SK-N-SH treated with all-trans-retinoic acid at 6 μM for 48 hours (cell line): ENCODE measurements around the gene SPATA45.
A peak's percentile ranks its signal among the peaks of the same experiment; 100 is the strongest.

ENCODE experiments used
- BACH2 ChIP-seq: fragments of 250-450 bp; sonication (Bioruptor Pico); IDR thresholded peaks from 2 replicates; pipeline ENCODE4 v1.9.0; 2021; ENCODE audit warnings: mild to moderate bottlenecking, borderline replicate concordance
- CSDC2 ChIP-seq: fragments of 250-450 bp; sonication (Bioruptor Pico); IDR thresholded peaks from 2 replicates; pipeline ENCODE4 v1.5.0; 2020; ENCODE audit warnings: mild to moderate bottlenecking, moderate library complexity
- CSRNP3 ChIP-seq: fragments of 250-450 bp; sonication (Bioruptor Pico); IDR thresholded peaks from 2 replicates; pipeline ENCODE4 v1.5.1; 2021; ENCODE audit warnings: mild to moderate bottlenecking, moderate library complexity
- ESRRG ChIP-seq: fragments of 250-450 bp; sonication (Bioruptor Pico); IDR thresholded peaks from 2 replicates; pipeline ENCODE4 v1.6.1; 2021; ENCODE audit warnings: mild to moderate bottlenecking
- ISL1 ChIP-seq: fragments of 250-450 bp; sonication (Bioruptor Pico); IDR thresholded peaks from 2 replicates; pipeline ENCODE4 v2.1.2; 2022; ENCODE audit warnings: mild to moderate bottlenecking, moderate library complexity
- OSR1 ChIP-seq: fragments of 250-450 bp; sonication (Bioruptor Pico); IDR thresholded peaks from 2 replicates; pipeline ENCODE4 v1.8.0; 2022; ENCODE audit warnings: moderate library complexity, mild to moderate bottlenecking, inconsistent platforms
- POU6F1 ChIP-seq: fragments of 250-450 bp; sonication (Bioruptor Pico); IDR thresholded peaks from 2 replicates; pipeline ENCODE4 v1.8.0; 2021; ENCODE audit warnings: low read depth, mild to moderate bottlenecking, moderate library complexity, borderline replicate concordance
- SNAI2 ChIP-seq: fragments of 250-450 bp; sonication (Bioruptor Pico); IDR thresholded peaks from 2 replicates; pipeline ENCODE4 v1.5.0; 2020; ENCODE audit warnings: mild to moderate bottlenecking, moderate library complexity
- TCF4 ChIP-seq: fragments of 250-450 bp; sonication (Bioruptor Pico); IDR thresholded peaks from 2 replicates; pipeline ENCODE4 v1.8.0; 2021; ENCODE audit warnings: mild to moderate bottlenecking, moderate library complexity, borderline replicate concordance
- ZFP3 ChIP-seq: fragments of 250-450 bp; sonication (Bioruptor Pico); IDR thresholded peaks from 2 replicates; pipeline ENCODE4 v1.5.0; 2020; ENCODE audit warnings: mild to moderate bottlenecking, moderate library complexity
- ZFP30 ChIP-seq: fragments of 450-650 bp; formaldehyde crosslinking; IDR thresholded peaks from 2 replicates; pipeline ENCODE4 v1.5.0; 2022; ENCODE audit warnings: mild to moderate bottlenecking, moderate library complexity
- ZNF70 ChIP-seq: fragments of 450-650 bp; formaldehyde crosslinking; IDR thresholded peaks from 2 replicates; pipeline ENCODE4 v1.5.0; 2020; ENCODE audit warnings: mild to moderate bottlenecking, moderate library complexity
- TF ChIP-seq, protein P1 (sequence below): fragments of 250-450 bp; sonication (Bioruptor Pico); IDR thresholded peaks from 2 replicates; pipeline ENCODE4 v1.5.1; 2020; ENCODE audit warnings: low read depth, mild to moderate bottlenecking, moderate library complexity

GRCh38 chr1:212782422-212783154 is 64.9 kb downstream of the SPATA45 start:
- TF ChIP-seq TCF4 (CRISPR knock-in tag) (no peak), BACH2 (CRISPR knock-in tag) (no peak), ISL1 (no peak), ZFP30 (CRISPR knock-in tag) (no peak), SNAI2 (CRISPR knock-in tag) (no peak), CSDC2 (CRISPR knock-in tag) (no peak), ZNF70 (CRISPR knock-in tag) (peak; percentile 38; the same call in 1 of the 2 replicates), ZFP3 (CRISPR knock-in tag) (no peak), CSRNP3 (CRISPR knock-in tag) (no peak), ESRRG (CRISPR knock-in tag) (no peak), POU6F1 (CRISPR knock-in tag) (no peak), OSR1 (CRISPR knock-in tag) (no peak)
- TF ChIP-seq, protein P1, sequence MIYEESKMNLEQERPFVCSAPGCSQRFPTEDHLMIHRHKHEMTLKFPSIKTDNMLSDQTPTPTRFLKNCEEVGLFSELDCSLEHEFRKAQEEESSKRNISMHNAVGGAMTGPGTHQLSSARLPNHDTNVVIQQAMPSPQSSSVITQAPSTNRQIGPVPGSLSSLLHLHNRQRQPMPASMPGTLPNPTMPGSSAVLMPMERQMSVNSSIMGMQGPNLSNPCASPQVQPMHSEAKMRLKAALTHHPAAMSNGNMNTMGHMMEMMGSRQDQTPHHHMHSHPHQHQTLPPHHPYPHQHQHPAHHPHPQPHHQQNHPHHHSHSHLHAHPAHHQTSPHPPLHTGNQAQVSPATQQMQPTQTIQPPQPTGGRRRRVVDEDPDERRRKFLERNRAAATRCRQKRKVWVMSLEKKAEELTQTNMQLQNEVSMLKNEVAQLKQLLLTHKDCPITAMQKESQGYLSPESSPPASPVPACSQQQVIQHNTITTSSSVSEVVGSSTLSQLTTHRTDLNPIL, result no peak
